A549 (cell line): ENCODE data around the gene CUL2.

ENCODE experiments used
- EP300 ChIP-seq, 2 experiments: fragments of >200 bp; sonication (Bioruptor Twin); formaldehyde crosslinking; IDR thresholded peaks; 2 replicates in 1 of 2; 3 replicates in 1 of 2; pipeline ENCODE4 v1.6.1; 2016 to 2017
- POLR2A ChIP-seq: IDR thresholded peaks from 2 replicates; pipeline ENCODE4 v1.6.1; 2012; ENCODE audit warnings: mild to moderate bottlenecking, low read length
- TF ChIP-seq, protein P1 (sequence below): fragments of >200 bp; sonication (Bioruptor Twin); formaldehyde crosslinking; IDR thresholded peaks from 3 replicates; pipeline ENCODE4 v1.5.1; 2016

DNA sequence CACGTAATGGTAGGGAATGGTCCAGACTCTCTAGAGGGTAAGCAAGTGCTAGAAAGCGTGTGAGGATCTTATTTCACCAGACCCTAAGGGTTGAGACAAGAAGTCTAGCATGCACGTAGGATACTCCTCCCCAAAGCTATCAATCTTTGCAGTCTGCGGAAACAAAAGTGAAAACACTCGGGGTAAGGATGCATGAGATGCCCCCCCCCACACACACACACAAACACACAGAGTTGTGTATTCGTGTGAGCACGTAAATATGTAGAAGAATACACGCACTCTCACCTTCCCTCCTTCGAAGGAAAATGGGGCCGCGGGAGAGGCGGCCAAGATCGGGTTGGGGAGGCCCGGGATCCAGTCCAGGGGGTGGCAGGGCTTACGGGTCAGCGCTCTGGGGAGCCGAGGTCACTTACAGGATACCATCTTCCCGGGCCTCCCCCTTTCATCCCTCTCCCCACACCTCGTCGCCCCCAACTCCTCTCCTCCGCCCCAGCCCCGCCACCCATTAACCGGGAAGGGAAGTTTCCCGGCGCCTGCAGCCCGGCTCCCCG lies 455 bp downstream of the CUL2 start:
- no peak for TF ChIP-seq EP300 (IDR thresholded peaks at IDR 0.05)
- TF ChIP-seq POLR2A: no peak
- TF ChIP-seq, protein P1, sequence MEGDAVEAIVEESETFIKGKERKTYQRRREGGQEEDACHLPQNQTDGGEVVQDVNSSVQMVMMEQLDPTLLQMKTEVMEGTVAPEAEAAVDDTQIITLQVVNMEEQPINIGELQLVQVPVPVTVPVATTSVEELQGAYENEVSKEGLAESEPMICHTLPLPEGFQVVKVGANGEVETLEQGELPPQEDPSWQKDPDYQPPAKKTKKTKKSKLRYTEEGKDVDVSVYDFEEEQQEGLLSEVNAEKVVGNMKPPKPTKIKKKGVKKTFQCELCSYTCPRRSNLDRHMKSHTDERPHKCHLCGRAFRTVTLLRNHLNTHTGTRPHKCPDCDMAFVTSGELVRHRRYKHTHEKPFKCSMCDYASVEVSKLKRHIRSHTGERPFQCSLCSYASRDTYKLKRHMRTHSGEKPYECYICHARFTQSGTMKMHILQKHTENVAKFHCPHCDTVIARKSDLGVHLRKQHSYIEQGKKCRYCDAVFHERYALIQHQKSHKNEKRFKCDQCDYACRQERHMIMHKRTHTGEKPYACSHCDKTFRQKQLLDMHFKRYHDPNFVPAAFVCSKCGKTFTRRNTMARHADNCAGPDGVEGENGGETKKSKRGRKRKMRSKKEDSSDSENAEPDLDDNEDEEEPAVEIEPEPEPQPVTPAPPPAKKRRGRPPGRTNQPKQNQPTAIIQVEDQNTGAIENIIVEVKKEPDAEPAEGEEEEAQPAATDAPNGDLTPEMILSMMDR: no peak
